Astrocyte of the spinal cord (primary cell): ENCODE data around the gene CAMTA1.

Source experiments
- DNase-seq: peaks from one replicate; pipeline ENCODE4 v3.0.0; 2011; ENCODE audit warnings: low read depth, low spot score
- H3K4me3 ChIP-seq: 2 replicates; pipeline ENCODE4 v1.5.1; 2011; ENCODE audit warnings: low read depth, mild to moderate bottlenecking, low read length, moderate library complexity
- CTCF ChIP-seq: IDR thresholded peaks from 2 replicates; pipeline ENCODE4 v1.5.1; 2012; ENCODE audit warnings: low read depth, mild to moderate bottlenecking, low read length, inconsistent platforms
- in situ Hi-C: cut with HindIII; loops from 2 replicates; pipeline ENCODE4 v1.10.0; 2017; ENCODE audit warnings: low sequenced_read_pairs

The CAMTA1 gene

GRCh38 chr1:7121622-7121988 is 336.4 kb downstream of the CAMTA1 start:
- in situ Hi-C loops = no loop called here
- no peak overlapping the region for H3K4me3 ChIP-seq
- peak; percentile 26 for DNase-seq
- TF ChIP-seq CTCF = no peak

- H3K4me3 ChIP-seq = no peak overlapping the region
- no peak for DNase-seq
- in situ Hi-C loops = no loop called here
- no peak for TF ChIP-seq CTCF
Measured at GRCh38 chr1:7127322-7128075, 342.2 kb downstream of the CAMTA1 start.

- no peak for TF ChIP-seq CTCF
- in situ Hi-C loops = no loop called here
- H3K4me3 ChIP-seq = no peak overlapping the region
- no peak for DNase-seq
Measured at GRCh38 chr1:7128293-7128692, 343.0 kb downstream of the CAMTA1 start.

- no peak for DNase-seq
- no peak for TF ChIP-seq CTCF
- in situ Hi-C loops = no loop called here
- no peak overlapping the region for H3K4me3 ChIP-seq
Measured at GRCh38 chr1:7130127-7130526, 344.9 kb downstream of the CAMTA1 start.

GRCh38 chr1:7135493-7135892 is 350.2 kb downstream of the CAMTA1 start:
- H3K4me3 ChIP-seq = no peak overlapping the region
- DNase-seq = no peak
- in situ Hi-C loops = no loop called here
- TF ChIP-seq CTCF = no peak

GRCh38 chr1:7136166-7136953 is 351.1 kb downstream of the CAMTA1 start:
- peak; percentile 3 for DNase-seq
- in situ Hi-C loops = no loop called here

More at GRCh38 chr1:7136166-7136953, 351.1 kb downstream of the CAMTA1 start:
- no peak overlapping the region for H3K4me3 ChIP-seq
- no peak for TF ChIP-seq CTCF
